Esophagus squamous epithelium (tissue), 5 donors: ENCODE results near the gene CERS4. TPM values are rescaled to one million over a fixed set of nuclear protein-coding genes. Genes with fewer than 3 reads are reported as not detected.

Experiments used
- DNase-seq: peaks from one replicate; lab custom pipeline; 2025; lab: John Stamatoyannopoulos, UW
- H3K27ac ChIP-seq, 4 donors: fragments of 200-600 bp; sonication (generic); one replicate each; pipeline ENCODE4 v1.5.1; 2016 to 2019; ENCODE audit warnings: mild to moderate bottlenecking in 1 of 4
- H3K27me3 ChIP-seq, 4 donors: fragments of 200-600 bp; sonication (generic); 1 replicate in 3 of 4; 2 replicates in 1 of 4; pipeline versions ENCODE4 v1.5.1 to v1.6.0; 2017 to 2021; ENCODE audit warnings: antibody characterized with exemption in 1 of 4
- H3K36me3 ChIP-seq, 3 donors: fragments of 200-600 bp; sonication (generic); one replicate each; pipeline ENCODE4 v1.5.1; 2016 to 2019
- H3K4me1 ChIP-seq, 3 donors: fragments of 200-600 bp; sonication (generic); one replicate each; pipeline ENCODE4 v1.5.1; 2017 to 2019
- H3K4me3 ChIP-seq, 4 donors: fragments of 200-600 bp; sonication (generic); 1 replicate in 3 of 4; 2 replicates in 1 of 4; pipeline ENCODE4 v1.5.1; 2016 to 2019; ENCODE audit warnings: mild to moderate bottlenecking in 2 of 4, moderate library complexity in 1 of 4
- H3K9me3 ChIP-seq, 3 donors: fragments of 200-600 bp; sonication (generic); one replicate each; pipeline ENCODE4 v1.5.1; 2016 to 2019
- CTCF ChIP-seq, 6 experiments: fragments of 450-650 bp in 4 of 6; fragments of 200-600 bp in 2 of 6; sonication (generic) in 2 of 6; IDR thresholded peaks; one replicate each; pipeline ENCODE4 v1.5.1; 2016 to 2019; ENCODE audit warnings: antibody characterized with exemption in 6 of 6, mild to moderate bottlenecking in 4 of 6, moderate library complexity in 4 of 6
- POLR2A ChIP-seq, 4 donors: fragments of 450-650 bp; IDR thresholded peaks; one replicate each; pipeline ENCODE4 v1.6.1; 2017; ENCODE audit warnings: antibody characterized with exemption in 4 of 4, mild to moderate bottlenecking in 4 of 4, moderate library complexity in 3 of 4
- WGBS, 2 donors: methylation state at CpG; one replicate each; pipeline ENCODE4 v1.1.5; 2018; 5-methylcytosine and 5-hydroxymethylcytosine counted together
- intact Hi-C: fragments of 100-400 bp; cut with DNase I; formaldehyde crosslinking; loops from one replicate; pipeline ENCODE4 v1.15.0; 2022
- total RNA-seq, 4 donors: library from RNA; depleted of rRNA; stranded (reverse); fragments of >200 nt; gene quantifications; one replicate each; pipeline ENCODE4 v1.1.0, GENCODE V29; 2016
- donor health status: DM: yes; HTN: yes; CAD: no.

Gene CERS4
- total RNA-seq, 4 donors from 2014 or later, result 44.1 to 184 (median 89.1) TPM

DNA sequence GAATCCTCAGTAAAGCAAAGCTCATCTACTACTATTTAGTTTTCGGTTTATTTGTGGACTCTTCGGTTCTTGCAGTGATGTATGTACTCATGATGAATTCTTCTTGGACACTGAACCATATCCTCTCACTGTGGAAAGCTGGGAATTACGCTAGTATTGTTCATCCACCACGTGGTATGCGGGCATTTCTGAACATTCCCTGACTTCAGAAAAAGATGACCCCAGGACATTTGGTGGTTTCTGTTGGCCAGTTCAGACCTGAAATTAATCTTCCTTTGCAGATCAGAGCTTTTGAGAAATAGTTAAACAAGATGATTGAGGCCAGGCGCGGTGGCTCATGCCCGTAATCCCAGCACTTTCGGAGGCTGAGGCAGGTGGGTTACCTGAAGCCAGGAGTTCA lies 34.5 kb upstream of the CERS4 start:
- TF ChIP-seq CTCF (IDR thresholded peaks at IDR 0.05), result no peak
- TF ChIP-seq POLR2A (IDR thresholded peaks at IDR 0.05), result no peak
- Histone ChIP-seq H3K27ac (no peak overlapping the region), H3K4me3 (no peak overlapping the region), H3K36me3 (no peaks in the 10 kb centered on the region), H3K4me1 (no peaks in the 10 kb centered on the region), H3K27me3 (no peaks in the 10 kb centered on the region), H3K9me3 (no peaks in the 10 kb centered on the region)
- whole genome bisulfite sequencing, 2 donors, result 37 to 42% methylated on average over 9 of the region's 9 CpGs
- intact Hi-C loops, result no loop called here
- DNase-seq, result no peak

DNA sequence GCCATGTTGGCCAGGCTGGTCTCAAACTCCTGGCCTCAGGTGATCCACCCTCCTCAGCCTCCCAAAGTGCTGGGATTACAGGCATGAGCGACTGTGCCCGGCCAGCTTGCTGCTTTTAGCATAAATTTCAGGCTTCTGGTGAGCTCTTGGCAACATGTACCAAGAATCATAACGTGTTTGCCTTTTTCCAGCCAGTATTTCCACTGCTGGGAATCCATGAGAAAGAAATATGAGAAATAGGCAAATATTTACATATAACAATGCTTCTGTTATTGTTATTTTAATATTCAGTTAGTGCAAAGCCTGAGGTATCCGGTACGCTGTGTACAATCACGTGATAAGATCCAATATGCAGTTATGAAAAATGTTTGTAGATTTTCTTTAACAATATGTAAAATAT lies 29.2 kb upstream of the CERS4 start:
- 63 to 66% methylated on average over 6 of the region's 6 CpGs for WGBS, 2 donors
- peaks cover 0 to 6% (median 5%) of the 10 kb centered on the region in 3 donors for H3K4me1 ChIP-seq
- no peaks in the 10 kb centered on the region for H3K27me3 ChIP-seq
- peak overlapping the region in 1 of 4 donors; percentile 69 for H3K27ac ChIP-seq
- TF ChIP-seq CTCF (IDR thresholded peaks at IDR 0.05), result no peak
- TF ChIP-seq POLR2A (IDR thresholded peaks at IDR 0.05), result no peak
- H3K36me3 ChIP-seq, result no peaks in the 10 kb centered on the region
- no peaks in the 10 kb centered on the region for H3K9me3 ChIP-seq
- no peak for DNase-seq
- H3K4me3 ChIP-seq, result no peak overlapping the region
- intact Hi-C loops, result no loop called here

DNA sequence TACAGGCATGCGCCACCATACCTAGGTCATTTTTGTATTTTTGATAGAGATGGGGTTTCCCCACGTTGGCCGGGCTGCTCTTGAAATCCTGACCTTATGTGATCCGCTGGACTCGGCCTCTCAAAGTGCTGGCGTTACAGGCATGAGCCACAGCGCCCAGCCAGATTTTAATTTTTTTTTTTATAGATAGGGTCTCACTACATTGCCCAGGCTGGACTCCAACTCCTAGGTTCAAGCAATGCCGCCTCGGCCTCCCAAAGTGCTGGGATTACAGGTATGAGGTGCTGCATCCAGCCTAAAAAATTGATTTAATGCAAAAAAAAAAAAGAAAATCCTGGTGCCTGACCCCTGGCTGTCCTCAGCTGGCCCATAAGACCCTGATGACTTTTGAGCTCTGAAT lies 24.9 kb upstream of the CERS4 start:
- Histone ChIP-seq H3K4me1 (peaks cover 0 to 6% (median 5%) of the 10 kb centered on the region in 3 donors), H3K27ac (no peak overlapping the region), H3K27me3 (no peaks in the 10 kb centered on the region), H3K9me3 (no peaks in the 10 kb centered on the region), H3K36me3 (no peaks in the 10 kb centered on the region), H3K4me3 (no peak overlapping the region)
- WGBS, 2 donors, result 91 to 93% methylated on average over 8 to 9 of the region's 9 CpGs
- intact Hi-C loops, result no loop called here
- TF ChIP-seq CTCF (IDR thresholded peaks at IDR 0.05), result no peak
- no peak for TF ChIP-seq POLR2A (IDR thresholded peaks at IDR 0.05)
- DNase-seq, result no peak

DNA sequence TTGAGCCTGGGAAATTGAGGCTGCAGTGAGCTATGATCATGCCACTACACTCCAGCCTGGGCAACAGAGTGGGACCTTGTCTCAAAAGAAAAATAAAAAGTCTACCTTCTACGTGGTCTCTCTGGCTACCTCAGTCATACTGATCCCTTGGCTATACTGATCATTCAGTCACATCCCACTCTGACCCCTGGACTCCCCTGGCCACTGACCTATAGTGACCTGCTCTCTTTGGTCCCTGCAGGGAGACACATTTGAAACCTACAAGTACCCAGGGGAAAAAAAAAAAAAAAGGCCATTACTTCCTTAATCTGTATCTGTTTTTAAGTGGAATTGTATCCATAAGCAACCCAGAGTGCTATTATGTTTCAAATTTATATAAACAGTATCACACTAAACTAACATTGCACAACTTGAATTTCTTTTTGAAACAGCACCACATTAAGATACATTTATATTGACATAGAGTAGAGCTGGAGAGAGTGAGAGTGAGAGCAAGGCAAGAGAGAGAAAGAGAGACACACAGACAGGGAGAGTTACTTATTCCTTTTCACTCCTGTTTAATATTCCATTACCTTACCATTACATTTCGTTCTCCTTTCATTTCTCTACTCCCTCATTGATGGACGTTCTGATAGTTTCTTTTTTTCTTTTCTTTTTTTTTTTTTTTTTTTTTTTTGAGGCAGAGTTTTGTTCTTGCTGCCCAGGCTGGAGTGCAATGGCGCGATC lies 23.7 kb upstream of the CERS4 start:
- Histone ChIP-seq H3K27ac (no peak overlapping the region), H3K9me3 (no peaks in the 10 kb centered on the region), H3K36me3 (no peaks in the 10 kb centered on the region), H3K4me3 (no peak overlapping the region), H3K4me1 (peaks cover 0 to 6% (median 5%) of the 10 kb centered on the region in 3 donors), H3K27me3 (no peaks in the 10 kb centered on the region)
- no peak for DNase-seq
- WGBS, 2 donors, result 69 to 87% methylated on average over 3 to 5 of the region's 5 CpGs
- intact Hi-C loops, result no loop called here
- TF ChIP-seq POLR2A (IDR thresholded peaks at IDR 0.05) (no peak), CTCF (IDR thresholded peaks at IDR 0.05) (no peak)

- no peak for TF ChIP-seq POLR2A (IDR thresholded peaks at IDR 0.05)
- TF ChIP-seq CTCF (IDR thresholded peaks at IDR 0.05), result no peak
- H3K36me3 ChIP-seq, result no peaks in the 10 kb centered on the region
- H3K27me3 ChIP-seq, result peaks cover 0 to 6% (median 0%) of the 10 kb centered on the region in 4 donors
- H3K4me1 ChIP-seq, result peaks cover 0 to 14% (median 7%) of the 10 kb centered on the region in 3 donors
- intact Hi-C loops, result no loop called here
- no peak overlapping the region for H3K4me3 ChIP-seq
- 64 to 83% methylated on average over 6 to 7 of the region's 7 CpGs for WGBS, 2 donors
- no peak for DNase-seq
- no peaks in the 10 kb centered on the region for H3K9me3 ChIP-seq
- no peak overlapping the region for H3K27ac ChIP-seq
Measured at GRCh38 chr19:8192221-8192820, 16.8 kb upstream of the CERS4 start.
